Activated B cell treated with CpG ODN at 0.5 μM for 24 hours (primary cell): ENCODE data around the gene PDGFB. TPM values are rescaled to one million over a fixed set of nuclear protein-coding genes. Genes with fewer than 3 reads are reported as not detected.

Source experiments
- ATAC-seq: fragments of 200-7000 bp; cut with Tn5 transposase; one replicate; pipeline ENCODE4 v1.10.0; 2021; ENCODE audit warnings: low read depth, mild to moderate bottlenecking, moderate library complexity
- CTCF ChIA-PET: fragments of 350-600 bp; sonication (Branson Sonifier 250); formaldehyde crosslinking; loops from one replicate; lab custom pipeline; 2021; ENCODE audit warnings: antibody characterized with exemption; lab: Charles Lee
- POLR2A ChIA-PET: fragments of 350-600 bp; sonication (Branson Sonifier 250); formaldehyde crosslinking; loops from one replicate; lab custom pipeline; 2021; ENCODE audit warnings: antibody characterized with exemption; lab: Charles Lee
- DNase-seq: peaks from one replicate; pipeline ENCODE4 v3.0.0; 2022
- H3K27ac Mint-ChIP-seq: one replicate; pipeline ENCODE4 v1.8.0; 2020; ENCODE audit warnings: mixed read lengths
- H3K27me3 Mint-ChIP-seq: one replicate; pipeline ENCODE4 v1.8.0; 2021; ENCODE audit warnings: mixed read lengths
- H3K36me3 Mint-ChIP-seq: one replicate; pipeline ENCODE4 v1.8.0; 2021; ENCODE audit warnings: low read depth, mixed read lengths
- H3K4me1 Mint-ChIP-seq: one replicate; pipeline ENCODE4 v1.8.0; 2021; ENCODE audit warnings: mixed read lengths
- H3K4me3 Mint-ChIP-seq: one replicate; pipeline ENCODE4 v1.8.0; 2020; ENCODE audit warnings: mild to moderate bottlenecking, mixed read lengths
- H3K9me3 Mint-ChIP-seq: one replicate; pipeline ENCODE4 v1.8.0; 2020; ENCODE audit warnings: mixed read lengths
- CTCF ChIP-seq: fragments of 200-600 bp; IDR thresholded peaks from one replicate; pipeline ENCODE4 v1.8.0; 2022; ENCODE audit warnings: antibody characterized with exemption, mild to moderate bottlenecking
- intact Hi-C: fragments of 100-400 bp; cut with micrococcal nuclease; formaldehyde crosslinking; loops from one replicate; pipeline ENCODE4 v1.15.1; 2024
- total RNA-seq: library from RNA; stranded (reverse); gene quantifications from 2 replicates; pipeline ENCODE4 v1.2.3, GENCODE V29; 2022

The PDGFB gene
- total RNA-seq, 1 donor from 2014 or later, result not detected

GRCh38 chr22:39259666-39260065 lies 14.9 kb upstream of the PDGFB start:
- POLR2A ChIA-PET, result no interaction called here
- peaks cover 27% of the 10 kb centered on the region for H3K27me3 Mint-ChIP-seq
- H3K27ac Mint-ChIP-seq, result no peak overlapping the region
- H3K36me3 Mint-ChIP-seq, result no peaks in the 10 kb centered on the region
- DNase-seq (no peak), ATAC-seq (no peak)
- TF ChIP-seq CTCF, result no peak
- peaks cover 14% of the 10 kb centered on the region for H3K9me3 Mint-ChIP-seq
- peaks cover 7% of the 10 kb centered on the region for H3K4me1 Mint-ChIP-seq
- H3K4me3 Mint-ChIP-seq, result no peak overlapping the region
- CTCF ChIA-PET, result no interaction called here
- intact Hi-C loops, result loop anchor here (10.0 kb wide), 1 partner anchor 45 kb away; no protein-coding TSS in a partner anchor

DNA sequence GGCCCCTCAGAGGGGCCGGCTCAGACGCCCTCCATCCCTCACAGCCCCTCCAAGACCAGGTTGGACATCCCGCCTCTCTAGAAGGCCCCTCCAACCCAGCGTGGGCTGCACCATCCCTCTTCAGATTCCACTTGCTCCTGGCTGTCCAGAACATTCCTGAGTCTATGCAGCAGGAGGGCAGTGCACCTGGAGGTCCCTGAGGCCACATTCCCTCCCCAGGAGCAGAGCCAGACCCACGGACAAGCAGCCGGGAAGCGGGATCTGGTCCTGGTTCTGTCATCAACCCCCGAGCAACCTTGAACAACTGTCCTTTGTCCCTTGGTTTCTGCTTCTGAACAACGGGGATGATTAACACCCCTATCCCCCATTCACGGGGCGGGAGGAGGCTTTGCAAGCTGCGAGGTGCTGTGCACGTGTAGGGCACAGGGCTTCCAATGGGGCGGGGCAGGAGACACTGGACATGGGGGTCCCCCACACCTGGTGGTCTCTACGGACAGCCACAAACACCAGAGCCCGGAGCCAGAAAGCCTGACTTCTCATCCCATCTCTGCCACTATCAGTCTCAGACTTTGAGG lies 13.2 kb upstream of the PDGFB start:
- Mint-ChIP-seq H3K4me1 (peaks cover 10% of the 10 kb centered on the region), H3K4me3 (no peak overlapping the region), H3K27me3 (peaks cover 23% of the 10 kb centered on the region), H3K9me3 (peaks cover 14% of the 10 kb centered on the region), H3K36me3 (no peaks in the 10 kb centered on the region), H3K27ac (no peak overlapping the region)
- ChIA-PET POLR2A (interaction anchor here (0.5 kb wide), 1 partner anchor 56 kb away, joined by 3 read pairs; no protein-coding TSS in a partner anchor), CTCF (no interaction called here)
- TF ChIP-seq CTCF, result no peak
- ATAC-seq (no peak), DNase-seq (no peak)
- intact Hi-C loops, result loop anchor here (10.0 kb wide), 1 partner anchor 47 kb away; no protein-coding TSS in a partner anchor

GRCh38 chr22:39256979-39257378 lies 12.2 kb upstream of the PDGFB start:
- ATAC-seq (no peak), DNase-seq (no peak)
- ChIA-PET POLR2A (no interaction called here), CTCF (no interaction called here)
- TF ChIP-seq CTCF, result no peak
- no peak overlapping the region for H3K27ac Mint-ChIP-seq
- intact Hi-C loops, result loop anchor here (10.0 kb wide), 1 partner anchor 48 kb away; no protein-coding TSS in a partner anchor
- H3K36me3 Mint-ChIP-seq, result no peaks in the 10 kb centered on the region
- peaks cover 12% of the 10 kb centered on the region for H3K9me3 Mint-ChIP-seq
- peaks cover 10% of the 10 kb centered on the region for H3K4me1 Mint-ChIP-seq
- peaks cover 32% of the 10 kb centered on the region for H3K27me3 Mint-ChIP-seq
- no peak overlapping the region for H3K4me3 Mint-ChIP-seq

DNA sequence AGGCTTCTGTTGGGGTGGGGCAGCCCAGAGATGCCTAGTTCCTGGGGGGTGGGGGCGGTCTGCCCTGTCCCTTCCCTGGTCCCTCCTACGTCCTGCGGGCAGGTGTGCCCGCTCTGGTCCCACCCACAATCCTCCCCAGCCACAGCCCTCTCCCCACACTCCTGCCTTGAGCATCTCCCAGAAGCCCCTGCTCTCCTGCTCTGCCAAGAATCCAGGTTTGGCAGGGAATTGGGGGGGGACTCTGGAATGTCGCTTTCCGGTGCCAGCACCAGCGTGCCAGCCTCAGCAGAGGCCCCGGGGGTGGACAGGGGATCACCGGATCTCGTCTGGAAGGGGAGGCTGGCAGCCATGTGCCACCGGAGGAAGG lies 11.4 kb upstream of the PDGFB start:
- POLR2A ChIA-PET, result no interaction called here
- DNase-seq (no peak), ATAC-seq (no peak)
- CTCF ChIA-PET, result no interaction called here
- no peak for TF ChIP-seq CTCF
- Mint-ChIP-seq H3K27me3 (peaks cover 37% of the 10 kb centered on the region), H3K36me3 (no peaks in the 10 kb centered on the region), H3K4me1 (peaks cover 10% of the 10 kb centered on the region), H3K4me3 (no peak overlapping the region), H3K27ac (no peak overlapping the region), H3K9me3 (peaks cover 4% of the 10 kb centered on the region)
- intact Hi-C loops, result loop anchor here (10.0 kb wide), 1 partner anchor 49 kb away; no protein-coding TSS in a partner anchor

DNA sequence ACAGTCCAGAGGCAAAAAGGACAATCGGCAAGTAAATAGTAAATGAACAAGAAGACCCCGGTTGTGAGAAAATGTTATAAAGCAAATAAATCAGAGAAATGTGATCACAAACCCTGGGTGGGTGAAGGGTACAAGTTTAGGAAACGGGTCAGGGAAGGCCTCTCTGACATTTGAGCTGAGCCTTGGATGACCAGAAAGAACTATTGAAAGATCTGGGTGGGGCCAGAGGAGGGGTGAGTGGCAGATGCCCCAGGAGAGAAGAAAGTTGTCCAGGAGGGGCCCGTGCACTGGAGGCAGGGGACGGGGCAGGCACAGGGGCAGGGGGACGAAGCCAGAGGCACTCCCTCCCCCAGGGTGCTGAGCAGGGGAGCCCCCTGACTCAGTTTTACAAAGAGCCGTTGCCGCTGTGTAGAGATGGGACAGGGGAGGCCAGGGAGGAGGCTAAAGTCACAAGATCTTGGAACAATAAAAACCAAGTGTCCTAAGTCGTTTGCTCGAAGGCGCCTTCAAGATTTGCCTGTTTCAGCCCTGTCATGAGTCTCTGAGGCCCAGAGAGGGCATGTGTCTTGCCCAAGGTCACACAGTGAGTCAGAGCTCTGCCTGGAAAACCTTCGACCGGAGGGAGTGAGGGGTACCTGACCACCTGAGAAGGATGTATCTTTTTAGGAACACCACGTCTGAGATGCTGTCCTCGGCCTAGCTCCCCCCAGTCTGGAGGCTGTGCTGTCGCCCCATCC lies 10.8 kb upstream of the PDGFB start:
- Mint-ChIP-seq H3K9me3 (no peaks in the 10 kb centered on the region), H3K27me3 (peaks cover 37% of the 10 kb centered on the region), H3K4me1 (peaks cover 10% of the 10 kb centered on the region), H3K27ac (no peak overlapping the region), H3K36me3 (no peaks in the 10 kb centered on the region), H3K4me3 (no peak overlapping the region)
- intact Hi-C loops, result loop anchor here (10.0 kb wide), 1 partner anchor 49 kb away; no protein-coding TSS in a partner anchor
- no peak for ATAC-seq
- POLR2A ChIA-PET, result no interaction called here
- no peak for TF ChIP-seq CTCF
- no peak for DNase-seq
- CTCF ChIA-PET, result no interaction called here
